WTC11 (cell line): Measurements from ENCODE around the gene CFAP92. TPM values are rescaled to one million over a fixed set of nuclear protein-coding genes. Genes with fewer than 3 reads are reported as not detected.

Experiments used
- ATAC-seq: fragments of 200-7000 bp; cut with Tn5 transposase; 2 replicates; pipeline ENCODE4 v1.10.0; 2021; ENCODE audit warnings: mild to moderate bottlenecking, moderate library complexity
- CTCF ChIA-PET: fragments of 300-600 bp; sonication (Branson Sonifier 250); formaldehyde crosslinking; loops from one replicate; lab custom pipeline; 2021; ENCODE audit warnings: antibody characterized with exemption; lab: Charles Lee
- POLR2A ChIA-PET: fragments of 350-600 bp; sonication (Branson Sonifier 250); formaldehyde crosslinking; loops from one replicate; lab custom pipeline; 2021; ENCODE audit warnings: antibody characterized with exemption; lab: Charles Lee
- DNase-seq: peaks from one replicate; pipeline ENCODE4 v3.0.0; 2021; ENCODE audit warnings: low spot score
- H3K27ac Mint-ChIP-seq: 2 replicates; pipeline ENCODE4 v1.8.0; 2021; ENCODE audit warnings: mixed read lengths
- H3K27me3 Mint-ChIP-seq: 2 replicates; pipeline ENCODE4 v1.8.0; 2021; ENCODE audit warnings: low read depth, mild to moderate bottlenecking, moderate library complexity, mixed read lengths
- H3K36me3 Mint-ChIP-seq: 2 replicates; pipeline ENCODE4 v1.8.0; 2021; ENCODE audit warnings: mixed read lengths
- H3K4me1 Mint-ChIP-seq: 2 replicates; pipeline ENCODE4 v1.8.0; 2022; ENCODE audit warnings: mixed read lengths
- H3K4me3 Mint-ChIP-seq: 2 replicates; pipeline ENCODE4 v1.8.0; 2021; ENCODE audit warnings: mild to moderate bottlenecking, moderate library complexity, mixed read lengths
- H3K9me3 Mint-ChIP-seq: 2 replicates; pipeline ENCODE4 v1.8.0; 2021; ENCODE audit warnings: mixed read lengths
- CREB1 ChIP-seq: sonication (generic); formaldehyde crosslinking; IDR thresholded peaks from 2 replicates; pipeline ENCODE4 v1.8.0; 2023; ENCODE audit warnings: mild to moderate bottlenecking, missing genetic modification reagents
- CREM ChIP-seq: sonication (generic); formaldehyde crosslinking; IDR thresholded peaks from 2 replicates; pipeline ENCODE4 v1.8.1; 2022; ENCODE audit warnings: mild to moderate bottlenecking, missing genetic modification reagents, moderate library complexity
- ELF4 ChIP-seq: sonication (generic); formaldehyde crosslinking; IDR thresholded peaks from 2 replicates; pipeline ENCODE4 v1.8.1; 2022; ENCODE audit warnings: low read depth, mild to moderate bottlenecking, moderate library complexity, missing genetic modification reagents
- NFE2L1 ChIP-seq: sonication (generic); formaldehyde crosslinking; IDR thresholded peaks from 2 replicates; pipeline ENCODE4 v1.8.1; 2023; ENCODE audit warnings: missing genetic modification reagents
- NR2C2 ChIP-seq: sonication (generic); formaldehyde crosslinking; IDR thresholded peaks from 2 replicates; pipeline ENCODE4 v1.8.0; 2022; ENCODE audit warnings: mild to moderate bottlenecking, missing genetic modification reagents
- NR3C1 ChIP-seq: sonication (generic); formaldehyde crosslinking; conservative IDR thresholded peaks from 2 replicates; pipeline ENCODE4 v1.8.1; 2023; ENCODE audit warnings: low read depth, mild to moderate bottlenecking, missing genetic modification reagents
- SP1 ChIP-seq: sonication (generic); formaldehyde crosslinking; conservative IDR thresholded peaks from 2 replicates; pipeline ENCODE4 v1.8.1; 2022; ENCODE audit warnings: missing genetic modification reagents
- TEAD4 ChIP-seq: sonication (generic); formaldehyde crosslinking; IDR thresholded peaks from 2 replicates; pipeline ENCODE4 v1.8.0; 2022; ENCODE audit warnings: mild to moderate bottlenecking, missing genetic modification reagents
- ZNF121 ChIP-seq: sonication (generic); formaldehyde crosslinking; IDR thresholded peaks from 2 replicates; pipeline ENCODE4 v1.8.0; 2023; ENCODE audit warnings: missing genetic modification reagents
- total RNA-seq: library from RNA; stranded (reverse); gene quantifications from 3 replicates; pipeline ENCODE4 v1.2.3, GENCODE V29; 2021
- TF ChIP-seq, protein P1 (sequence below): sonication (generic); formaldehyde crosslinking; IDR thresholded peaks from 2 replicates; pipeline ENCODE4 v1.8.0; 2022; ENCODE audit warnings: mild to moderate bottlenecking, missing genetic modification reagents
- TF ChIP-seq, protein P2 (sequence below): sonication (generic); formaldehyde crosslinking; IDR thresholded peaks from 2 replicates; pipeline ENCODE4 v1.8.1; 2022; ENCODE audit warnings: mild to moderate bottlenecking, moderate library complexity, missing genetic modification reagents
- TF ChIP-seq, protein P3 (sequence below): sonication (generic); formaldehyde crosslinking; IDR thresholded peaks from 2 replicates; pipeline ENCODE4 v1.8.0; 2022; ENCODE audit warnings: mild to moderate bottlenecking, missing genetic modification reagents
- TF ChIP-seq, protein P4 (sequence below): sonication (generic); formaldehyde crosslinking; conservative IDR thresholded peaks from 2 replicates; pipeline ENCODE4 v1.8.1; 2022; ENCODE audit warnings: mild to moderate bottlenecking, missing genetic modification reagents
- TF ChIP-seq, protein P5 (sequence below): sonication (generic); formaldehyde crosslinking; IDR thresholded peaks from 2 replicates; pipeline ENCODE4 v1.8.0; 2022; ENCODE audit warnings: missing genetic modification reagents
- TF ChIP-seq, protein P6 (sequence below): sonication (generic); formaldehyde crosslinking; IDR thresholded peaks from 2 replicates; pipeline ENCODE4 v1.8.1; 2023; ENCODE audit warnings: mild to moderate bottlenecking, moderate library complexity, missing genetic modification reagents
- TF ChIP-seq, protein P7 (sequence below): sonication (generic); formaldehyde crosslinking; IDR thresholded peaks from 2 replicates; pipeline ENCODE4 v1.8.1; 2023; ENCODE audit warnings: mild to moderate bottlenecking, missing genetic modification reagents, moderate library complexity
- TF ChIP-seq, protein P8 (sequence below): sonication (generic); formaldehyde crosslinking; IDR thresholded peaks from 2 replicates; pipeline ENCODE4 v1.8.1; 2022; ENCODE audit warnings: low read depth, missing genetic modification reagents, borderline replicate concordance

The CFAP92 gene
- total RNA-seq, 1 experiment from 2014 or later = 2.9 TPM

DNA sequence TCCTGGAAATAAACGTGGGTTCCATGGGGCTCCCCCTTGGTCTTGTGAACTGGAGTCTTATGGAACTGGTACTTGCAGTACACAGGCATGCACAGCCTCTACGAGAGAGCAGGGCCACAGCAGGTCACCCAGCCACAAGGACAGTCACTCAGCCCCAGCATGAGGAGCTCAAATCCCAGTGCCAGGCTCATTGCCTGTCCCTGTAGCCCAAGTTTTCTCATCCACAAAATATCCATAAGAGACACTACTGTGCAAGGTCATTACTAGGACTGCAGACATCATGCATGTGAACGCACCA, 48.0 kb downstream of the CFAP92 start:
- TF ChIP-seq, protein P1, sequence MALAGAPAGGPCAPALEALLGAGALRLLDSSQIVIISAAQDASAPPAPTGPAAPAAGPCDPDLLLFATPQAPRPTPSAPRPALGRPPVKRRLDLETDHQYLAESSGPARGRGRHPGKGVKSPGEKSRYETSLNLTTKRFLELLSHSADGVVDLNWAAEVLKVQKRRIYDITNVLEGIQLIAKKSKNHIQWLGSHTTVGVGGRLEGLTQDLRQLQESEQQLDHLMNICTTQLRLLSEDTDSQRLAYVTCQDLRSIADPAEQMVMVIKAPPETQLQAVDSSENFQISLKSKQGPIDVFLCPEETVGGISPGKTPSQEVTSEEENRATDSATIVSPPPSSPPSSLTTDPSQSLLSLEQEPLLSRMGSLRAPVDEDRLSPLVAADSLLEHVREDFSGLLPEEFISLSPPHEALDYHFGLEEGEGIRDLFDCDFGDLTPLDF (CRISPR knock-in tag) = no peak
- TF ChIP-seq, protein P2, sequence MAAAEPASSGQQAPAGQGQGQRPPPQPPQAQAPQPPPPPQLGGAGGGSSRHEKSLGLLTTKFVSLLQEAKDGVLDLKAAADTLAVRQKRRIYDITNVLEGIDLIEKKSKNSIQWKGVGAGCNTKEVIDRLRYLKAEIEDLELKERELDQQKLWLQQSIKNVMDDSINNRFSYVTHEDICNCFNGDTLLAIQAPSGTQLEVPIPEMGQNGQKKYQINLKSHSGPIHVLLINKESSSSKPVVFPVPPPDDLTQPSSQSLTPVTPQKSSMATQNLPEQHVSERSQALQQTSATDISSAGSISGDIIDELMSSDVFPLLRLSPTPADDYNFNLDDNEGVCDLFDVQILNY (CRISPR knock-in tag) = no peak
- TF ChIP-seq ZNF121 (CRISPR knock-in tag) (no peak), NR3C1 (CRISPR knock-in tag) (no peak), SP1 (CRISPR knock-in tag) (no peak), TEAD4 (CRISPR knock-in tag) (no peak), NFE2L1 (CRISPR knock-in tag) (no peak), CREB1 (CRISPR knock-in tag) (no peak), ELF4 (no peak), CREM (CRISPR knock-in tag) (no peak), NR2C2 (CRISPR knock-in tag) (no peak)
- TF ChIP-seq, protein P3, sequence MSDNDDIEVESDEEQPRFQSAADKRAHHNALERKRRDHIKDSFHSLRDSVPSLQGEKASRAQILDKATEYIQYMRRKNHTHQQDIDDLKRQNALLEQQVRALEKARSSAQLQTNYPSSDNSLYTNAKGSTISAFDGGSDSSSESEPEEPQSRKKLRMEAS (CRISPR knock-in tag) = no peak
- TF ChIP-seq, protein P4, sequence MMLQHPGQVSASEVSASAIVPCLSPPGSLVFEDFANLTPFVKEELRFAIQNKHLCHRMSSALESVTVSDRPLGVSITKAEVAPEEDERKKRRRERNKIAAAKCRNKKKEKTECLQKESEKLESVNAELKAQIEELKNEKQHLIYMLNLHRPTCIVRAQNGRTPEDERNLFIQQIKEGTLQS = no peak
- TF ChIP-seq, protein P5, sequence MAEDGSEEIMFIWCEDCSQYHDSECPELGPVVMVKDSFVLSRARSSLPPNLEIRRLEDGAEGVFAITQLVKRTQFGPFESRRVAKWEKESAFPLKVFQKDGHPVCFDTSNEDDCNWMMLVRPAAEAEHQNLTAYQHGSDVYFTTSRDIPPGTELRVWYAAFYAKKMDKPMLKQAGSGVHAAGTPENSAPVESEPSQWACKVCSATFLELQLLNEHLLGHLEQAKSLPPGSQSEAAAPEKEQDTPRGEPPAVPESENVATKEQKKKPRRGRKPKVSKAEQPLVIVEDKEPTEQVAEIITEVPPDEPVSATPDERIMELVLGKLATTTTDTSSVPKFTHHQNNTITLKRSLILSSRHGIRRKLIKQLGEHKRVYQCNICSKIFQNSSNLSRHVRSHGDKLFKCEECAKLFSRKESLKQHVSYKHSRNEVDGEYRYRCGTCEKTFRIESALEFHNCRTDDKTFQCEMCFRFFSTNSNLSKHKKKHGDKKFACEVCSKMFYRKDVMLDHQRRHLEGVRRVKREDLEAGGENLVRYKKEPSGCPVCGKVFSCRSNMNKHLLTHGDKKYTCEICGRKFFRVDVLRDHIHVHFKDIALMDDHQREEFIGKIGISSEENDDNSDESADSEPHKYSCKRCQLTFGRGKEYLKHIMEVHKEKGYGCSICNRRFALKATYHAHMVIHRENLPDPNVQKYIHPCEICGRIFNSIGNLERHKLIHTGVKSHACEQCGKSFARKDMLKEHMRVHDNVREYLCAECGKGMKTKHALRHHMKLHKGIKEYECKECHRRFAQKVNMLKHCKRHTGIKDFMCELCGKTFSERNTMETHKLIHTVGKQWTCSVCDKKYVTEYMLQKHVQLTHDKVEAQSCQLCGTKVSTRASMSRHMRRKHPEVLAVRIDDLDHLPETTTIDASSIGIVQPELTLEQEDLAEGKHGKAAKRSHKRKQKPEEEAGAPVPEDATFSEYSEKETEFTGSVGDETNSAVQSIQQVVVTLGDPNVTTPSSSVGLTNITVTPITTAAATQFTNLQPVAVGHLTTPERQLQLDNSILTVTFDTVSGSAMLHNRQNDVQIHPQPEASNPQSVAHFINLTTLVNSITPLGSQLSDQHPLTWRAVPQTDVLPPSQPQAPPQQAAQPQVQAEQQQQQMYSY (CRISPR knock-in tag) = no peak
- TF ChIP-seq, protein P6, sequence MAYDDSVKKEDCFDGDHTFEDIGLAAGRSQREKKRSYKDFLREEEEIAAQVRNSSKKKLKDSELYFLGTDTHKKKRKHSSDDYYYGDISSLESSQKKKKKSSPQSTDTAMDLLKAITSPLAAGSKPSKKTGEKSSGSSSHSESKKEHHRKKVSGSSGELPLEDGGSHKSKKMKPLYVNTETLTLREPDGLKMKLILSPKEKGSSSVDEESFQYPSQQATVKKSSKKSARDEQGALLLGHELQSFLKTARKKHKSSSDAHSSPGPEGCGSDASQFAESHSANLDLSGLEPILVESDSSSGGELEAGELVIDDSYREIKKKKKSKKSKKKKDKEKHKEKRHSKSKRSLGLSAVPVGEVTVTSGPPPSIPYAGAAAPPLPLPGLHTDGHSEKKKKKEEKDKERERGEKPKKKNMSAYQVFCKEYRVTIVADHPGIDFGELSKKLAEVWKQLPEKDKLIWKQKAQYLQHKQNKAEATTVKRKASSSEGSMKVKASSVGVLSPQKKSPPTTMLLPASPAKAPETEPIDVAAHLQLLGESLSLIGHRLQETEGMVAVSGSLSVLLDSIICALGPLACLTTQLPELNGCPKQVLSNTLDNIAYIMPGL (CRISPR knock-in tag) = no peak
- TF ChIP-seq, protein P7, sequence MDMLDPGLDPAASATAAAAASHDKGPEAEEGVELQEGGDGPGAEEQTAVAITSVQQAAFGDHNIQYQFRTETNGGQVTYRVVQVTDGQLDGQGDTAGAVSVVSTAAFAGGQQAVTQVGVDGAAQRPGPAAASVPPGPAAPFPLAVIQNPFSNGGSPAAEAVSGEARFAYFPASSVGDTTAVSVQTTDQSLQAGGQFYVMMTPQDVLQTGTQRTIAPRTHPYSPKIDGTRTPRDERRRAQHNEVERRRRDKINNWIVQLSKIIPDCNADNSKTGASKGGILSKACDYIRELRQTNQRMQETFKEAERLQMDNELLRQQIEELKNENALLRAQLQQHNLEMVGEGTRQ (CRISPR knock-in tag) = no peak
- TF ChIP-seq, protein P8, sequence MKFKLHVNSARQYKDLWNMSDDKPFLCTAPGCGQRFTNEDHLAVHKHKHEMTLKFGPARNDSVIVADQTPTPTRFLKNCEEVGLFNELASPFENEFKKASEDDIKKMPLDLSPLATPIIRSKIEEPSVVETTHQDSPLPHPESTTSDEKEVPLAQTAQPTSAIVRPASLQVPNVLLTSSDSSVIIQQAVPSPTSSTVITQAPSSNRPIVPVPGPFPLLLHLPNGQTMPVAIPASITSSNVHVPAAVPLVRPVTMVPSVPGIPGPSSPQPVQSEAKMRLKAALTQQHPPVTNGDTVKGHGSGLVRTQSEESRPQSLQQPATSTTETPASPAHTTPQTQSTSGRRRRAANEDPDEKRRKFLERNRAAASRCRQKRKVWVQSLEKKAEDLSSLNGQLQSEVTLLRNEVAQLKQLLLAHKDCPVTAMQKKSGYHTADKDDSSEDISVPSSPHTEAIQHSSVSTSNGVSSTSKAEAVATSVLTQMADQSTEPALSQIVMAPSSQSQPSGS (CRISPR knock-in tag) = no peak
- no peak overlapping the region for H3K4me3 Mint-ChIP-seq
- H3K9me3 Mint-ChIP-seq = no peaks in the 10 kb centered on the region
- no peaks in the 10 kb centered on the region for H3K4me1 Mint-ChIP-seq
- POLR2A ChIA-PET = no interaction called here
- ATAC-seq (no peak), DNase-seq (no peak)
- H3K27me3 Mint-ChIP-seq = peaks cover 2% of the 10 kb centered on the region
- H3K27ac Mint-ChIP-seq = no peak overlapping the region
- no peaks in the 10 kb centered on the region for H3K36me3 Mint-ChIP-seq
- CTCF ChIA-PET = no interaction called here
